ENCODE data around the gene DISC1.
"Not testable (repeated sequence)": the region's sequence is repeated elsewhere in the genome, so short reads cannot be mapped to it uniquely, and the experiment has no call there.

The DISC1 gene

GRCh38 chr1:231606712-231607111 is 19.9 kb upstream of the DISC1 start:
- no peak for DNase-seq

DNA sequence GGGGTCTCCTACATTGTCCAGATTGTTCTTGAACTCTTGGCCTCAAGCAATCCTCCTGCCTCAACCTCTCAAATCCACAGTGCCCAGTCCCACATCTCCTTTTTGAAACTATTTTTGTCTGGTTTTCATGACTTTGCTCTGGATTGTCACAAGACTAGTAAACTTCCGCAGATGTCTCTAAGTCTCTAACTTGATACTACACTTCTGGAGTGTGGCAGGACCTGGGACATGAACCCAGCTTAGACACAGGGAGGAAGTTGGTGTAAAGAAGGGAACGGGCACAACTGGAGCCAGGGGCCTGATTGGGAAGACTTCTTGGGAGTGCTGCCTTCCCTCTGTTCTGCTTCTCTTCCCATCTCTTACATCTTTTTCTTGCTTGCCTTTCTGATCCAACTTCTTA is 16.2 kb upstream of the DISC1 start:
- DNase-seq: no peak

DNA sequence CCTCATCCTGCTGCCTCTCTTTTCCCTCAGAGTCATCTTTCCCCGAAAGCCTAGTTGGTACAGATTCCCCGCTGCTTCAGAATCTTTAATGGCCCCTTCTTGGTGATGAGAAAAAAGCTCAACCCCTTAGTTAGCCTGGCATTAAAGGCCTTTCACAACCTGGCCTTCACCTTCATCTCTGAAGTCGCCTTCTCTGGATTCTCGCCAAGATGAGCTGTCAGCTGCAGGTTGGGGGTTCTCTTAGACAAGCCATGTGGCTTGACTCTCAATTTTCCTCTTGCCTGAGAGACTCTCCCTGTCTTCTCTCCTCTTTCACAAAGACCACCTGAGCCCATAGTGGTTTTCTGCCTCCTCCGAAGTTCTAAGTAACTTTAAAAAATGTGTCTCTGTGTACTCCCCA is 15.5 kb upstream of the DISC1 start:
- DNase-seq: no peak

GRCh38 chr1:231611851-231612250 is 14.7 kb upstream of the DISC1 start:
- no peak for DNase-seq

- DNase-seq: peak; percentile 98
Measured at GRCh38 chr1:231612393-231613089, 14.0 kb upstream of the DISC1 start.

GRCh38 chr1:231613419-231614349 is 12.9 kb upstream of the DISC1 start:
- peak; percentile 48 to 55 for DNase-seq

DNA sequence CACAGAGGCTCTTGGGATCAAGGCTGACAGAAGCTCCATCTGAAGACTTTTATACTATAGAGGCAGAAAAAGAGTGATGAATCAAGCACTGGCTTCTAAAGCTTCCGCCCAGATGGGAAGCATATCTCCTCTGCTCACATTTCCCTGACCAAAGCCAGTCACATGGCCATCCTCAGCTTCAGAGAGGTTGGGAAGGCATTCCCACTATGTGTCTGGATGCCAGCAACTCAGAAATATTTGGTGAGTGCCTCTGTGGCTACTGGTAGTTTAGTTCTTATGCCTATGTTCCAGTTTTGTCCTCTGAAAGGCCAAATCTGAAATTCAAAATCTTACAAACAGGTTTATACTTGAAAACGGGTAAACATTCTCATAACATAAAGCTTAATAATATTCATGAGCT is 9.9 kb upstream of the DISC1 start:
- no peak for DNase-seq

- DNase-seq: no peak
Measured at GRCh38 chr1:231618609-231619256, 7.9 kb upstream of the DISC1 start.

DNA sequence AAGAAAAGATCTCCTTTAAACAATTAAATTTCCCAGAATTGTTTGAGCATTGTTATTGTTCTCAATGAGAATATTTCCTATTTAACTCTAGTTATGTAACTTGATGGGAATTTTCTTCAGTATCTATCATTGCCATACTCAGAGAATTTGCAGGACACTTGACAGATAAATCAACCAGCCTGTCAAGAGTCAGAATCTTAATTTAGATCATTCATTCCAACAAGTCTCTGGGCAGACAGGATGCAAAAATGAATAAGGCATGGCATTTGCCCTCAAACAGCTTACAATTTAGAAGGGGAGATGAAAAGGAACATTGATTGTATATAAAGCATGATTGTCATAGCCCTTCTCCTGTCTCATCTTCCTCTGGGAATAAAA is 7.3 kb upstream of the DISC1 start:
- DNase-seq: no peak

GRCh38 chr1:231625042-231625441 is 1.5 kb upstream of the DISC1 start:
- not testable (repeated sequence) for DNase-seq

- DNase-seq: no peak
Measured at GRCh38 chr1:231625975-231626534, 535 bp upstream of the DISC1 start.

DNA sequence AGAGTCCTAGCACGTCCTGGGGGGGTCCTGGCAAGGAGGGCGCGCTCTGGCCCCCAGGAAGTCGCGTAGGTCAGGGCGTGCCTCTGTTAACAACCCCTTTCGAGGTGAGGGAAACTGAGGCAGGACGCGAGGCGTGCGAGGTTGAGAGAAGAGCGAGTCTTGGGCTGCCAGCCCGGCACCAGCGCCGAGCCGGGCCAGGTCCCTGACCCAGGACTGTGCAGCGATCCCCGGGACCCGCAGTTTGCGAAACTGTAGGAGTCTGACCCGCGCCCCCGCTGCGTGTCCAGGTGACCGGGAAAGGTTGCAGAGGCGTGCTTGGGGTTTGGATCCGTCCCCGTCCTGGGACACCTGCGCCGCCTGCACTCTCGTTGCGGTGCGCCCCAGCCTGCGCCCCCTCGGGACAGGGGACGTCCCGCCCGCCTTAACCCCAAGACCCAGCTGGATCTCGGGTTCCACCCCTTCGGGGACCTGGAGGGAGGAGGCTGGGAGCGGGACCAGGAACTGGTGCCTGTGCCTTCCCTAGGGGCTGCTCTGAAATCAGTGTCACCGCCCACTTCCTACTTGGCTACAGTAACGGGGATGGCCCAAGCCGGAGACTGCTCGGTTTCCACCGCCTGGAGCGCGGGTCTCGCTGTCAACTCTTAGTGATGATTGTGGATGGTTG is 493 bp downstream of the DISC1 start:
- DNase-seq: peak; percentile 86 to 90

DNA sequence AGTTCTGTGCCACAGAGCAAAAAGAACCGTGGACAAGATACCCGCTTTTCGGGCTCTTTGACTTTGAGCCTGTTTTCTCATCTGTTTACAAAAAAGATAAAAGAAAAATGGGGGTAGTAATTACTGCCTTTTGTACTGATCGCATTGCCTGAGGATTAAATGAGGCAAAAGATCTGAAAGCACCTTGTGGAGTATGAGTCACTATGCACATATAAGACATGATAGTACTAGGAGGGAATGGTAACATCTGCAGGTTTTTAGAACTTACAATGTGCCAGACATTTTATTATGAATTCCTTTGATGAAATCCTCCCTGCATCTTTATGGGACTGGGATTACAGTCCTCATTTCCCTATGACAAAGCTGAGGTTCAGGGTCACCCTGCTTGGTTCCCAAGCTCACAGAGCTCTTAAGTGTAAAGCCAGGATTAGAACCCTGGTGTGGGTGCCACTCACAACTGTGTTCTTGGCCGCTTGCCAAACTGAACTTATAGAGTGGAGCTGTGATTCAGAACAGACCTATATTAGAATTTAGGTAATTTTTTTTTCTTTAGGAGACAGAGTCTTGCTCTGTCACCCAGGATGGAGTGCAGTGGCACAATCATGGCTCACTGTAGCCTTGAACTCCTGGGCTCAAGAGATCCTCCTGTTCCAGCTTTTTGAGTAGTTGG is 1.8 kb downstream of the DISC1 start:
- no peak for DNase-seq

- peak; percentile 78 to 85 for DNase-seq
Measured at GRCh38 chr1:231629132-231629531, 2.5 kb downstream of the DISC1 start.

GRCh38 chr1:231630558-231631205 is 4.1 kb downstream of the DISC1 start:
- DNase-seq: peak in 1 of 2 experiments; percentile 18

DNA sequence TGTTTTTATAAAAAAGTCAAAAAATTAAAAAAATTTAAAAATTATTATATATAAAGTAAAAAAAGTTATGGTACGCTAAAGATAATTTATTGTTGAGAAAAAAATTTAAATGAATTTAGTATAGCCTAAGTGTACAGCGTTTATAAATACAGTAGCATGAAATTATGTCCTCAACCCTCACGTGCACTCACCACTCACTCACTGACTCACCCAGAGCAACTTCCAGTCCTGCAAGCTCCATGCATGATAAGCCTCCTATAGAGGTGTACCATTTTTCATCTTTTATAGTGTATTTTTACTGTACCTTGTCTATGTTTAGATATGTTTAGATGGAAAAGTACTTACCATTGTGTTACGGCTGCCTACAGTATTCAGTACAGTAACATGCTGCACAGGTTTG is 5.1 kb downstream of the DISC1 start:
- DNase-seq: no peak

GRCh38 chr1:231632119-231632518 is 5.5 kb downstream of the DISC1 start:
- DNase-seq: no peak

DNA sequence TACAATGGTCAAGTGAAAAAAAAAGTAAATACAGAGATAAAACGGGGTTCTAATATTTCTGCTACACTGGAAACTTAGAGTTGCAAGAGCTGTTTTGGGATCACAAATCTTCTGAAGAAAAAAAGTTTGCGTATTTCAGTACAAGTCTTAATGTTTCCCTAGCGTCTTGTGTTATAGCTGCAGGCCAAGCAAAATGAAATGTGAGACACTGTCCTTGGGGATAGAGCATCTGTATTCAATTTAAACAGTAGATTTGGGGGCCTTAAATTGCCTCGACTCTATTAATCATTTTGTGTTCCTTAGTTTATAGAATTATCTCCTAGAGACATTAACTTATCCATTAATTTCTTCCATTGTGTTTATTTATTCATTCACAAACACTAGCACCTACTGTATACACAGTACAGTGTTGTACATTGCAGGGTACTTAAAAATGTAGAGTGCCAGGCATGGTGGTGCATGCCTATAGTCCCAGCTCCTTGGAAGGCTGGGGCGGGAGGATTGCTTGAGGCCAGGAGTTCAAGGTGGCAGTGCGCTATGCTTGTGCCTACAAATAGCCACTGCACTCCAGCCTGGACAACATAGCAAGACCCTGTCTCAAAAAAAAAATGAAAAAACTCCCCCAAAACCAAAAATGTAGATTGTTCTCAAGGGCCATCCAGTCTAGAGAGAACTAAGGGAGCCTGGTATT is 7.9 kb downstream of the DISC1 start:
- no peak for DNase-seq

- no peak for DNase-seq
Measured at GRCh38 chr1:231636157-231636556, 9.6 kb downstream of the DISC1 start.

DNA sequence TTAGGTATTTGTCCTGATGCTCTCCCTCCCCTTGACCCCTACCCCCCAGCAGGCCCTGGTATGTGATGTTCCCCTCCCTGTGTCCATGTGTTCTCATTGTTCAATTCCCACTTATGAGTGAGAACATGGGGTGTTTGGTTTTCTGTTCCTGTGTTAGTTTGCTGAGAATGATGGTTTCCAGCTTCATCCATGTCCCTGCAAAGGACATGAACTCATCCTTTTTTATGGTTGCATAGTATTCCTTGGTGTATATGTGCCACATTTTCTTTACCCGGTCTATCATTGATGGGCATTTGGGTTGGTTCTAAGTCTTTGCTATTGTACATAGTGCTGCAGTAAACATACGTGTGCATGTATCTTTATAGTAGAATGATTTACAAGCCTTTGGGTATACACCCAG is 10.3 kb downstream of the DISC1 start:
- DNase-seq: not testable (repeated sequence)

GRCh38 chr1:231638647-231639046 is 12.1 kb downstream of the DISC1 start:
- DNase-seq: no peak

All from Kasumi-1 (cell line).